Measurements from ENCODE around the gene KISS1.

Gene KISS1

GRCh38 chr1:204199579-204199978 lies 3.3 kb upstream of the KISS1 start:
- Histone ChIP-seq H3K9ac (no peak overlapping the region), H3K27me3 (peaks cover 0 to 7% (median 0%) of the 10 kb centered on the region in 11 experiments; a peak in 1 of 22 replicates), H3K9me3 (replicated peaks in 1 of 11) (no peaks in the 10 kb centered on the region), H3K4me3 (no peak overlapping the region), H3K4me2 (peak overlapping the region in 10 of 11 experiments; percentile 7 to 95 (median 85); a peak in 17 of 22 replicates), H3K4me1 (peaks cover 16 to 59% (median 50%) of the 10 kb centered on the region in 10 experiments), H3K27ac (peak overlapping the region in 5 of 11 experiments; percentile 15 to 48 (median 44); a peak in 6 of 22 replicates), H4K20me1 (no peaks in the 10 kb centered on the region; a peak in 1 of 22 replicates), H3K36me3 (no peaks in the 10 kb centered on the region)
- TF ChIP-seq Cebpa-rat (IDR thresholded peaks at IDR 0.05) = no peak

- no peak for TF ChIP-seq Cebpa-rat (IDR thresholded peaks at IDR 0.05)
- peak overlapping the region in 4 of 11 experiments; percentile 8 to 60 (median 38); a peak in 5 of 22 replicates for H3K9ac ChIP-seq
- peaks cover 24 to 69% (median 60%) of the 10 kb centered on the region in 10 experiments for H3K4me1 ChIP-seq
- no peak overlapping the region for H3K4me3 ChIP-seq
- H3K27ac ChIP-seq = peak overlapping the region in 6 of 11 experiments; percentile 1 to 48 (median 40); a peak in 9 of 22 replicates
- peaks cover 0 to 7% (median 0%) of the 10 kb centered on the region in 11 experiments; a peak in 1 of 22 replicates for H3K27me3 ChIP-seq
- no peaks in the 10 kb centered on the region for H3K36me3 ChIP-seq
- H4K20me1 ChIP-seq = no peaks in the 10 kb centered on the region; a peak in 1 of 22 replicates
- no peaks in the 10 kb centered on the region for H3K9me3 ChIP-seq (replicated peaks in 1 of 11)
- H3K4me2 ChIP-seq = peak overlapping the region; percentile 55 to 95 (median 85)
Observed at GRCh38 chr1:204198348-204199340, 2.4 kb upstream of the KISS1 start.

GRCh38 chr1:204197068-204197467 lies 777 bp upstream of the KISS1 start:
- no peak for TF ChIP-seq Cebpa-rat (IDR thresholded peaks at IDR 0.05)
- H3K4me2 ChIP-seq = peak overlapping the region in 9 of 11 experiments; percentile 81 to 96 (median 91); a peak in 16 of 22 replicates
- no peaks in the 10 kb centered on the region for H3K36me3 ChIP-seq
- peak overlapping the region in 1 of 11 experiments; percentile 50; a peak in 1 of 22 replicates for H3K9ac ChIP-seq
- H3K4me3 ChIP-seq = no peak overlapping the region
- H3K27me3 ChIP-seq = peaks cover 0 to 7% (median 0%) of the 10 kb centered on the region in 11 experiments; a peak in 1 of 22 replicates
- H4K20me1 ChIP-seq = no peaks in the 10 kb centered on the region; a peak in 1 of 22 replicates
- H3K9me3 ChIP-seq (replicated peaks in 1 of 11) = no peaks in the 10 kb centered on the region
- peak overlapping the region in 2 of 11 experiments; percentile 33 to 82; a peak in 1 of 22 replicates for H3K27ac ChIP-seq
- H3K4me1 ChIP-seq = peaks cover 31 to 85% (median 75%) of the 10 kb centered on the region in 10 experiments

GRCh38 chr1:204194771-204195170 lies 1.5 kb downstream of the KISS1 start:
- Histone ChIP-seq H3K4me1 (peaks cover 49 to 99% (median 95%) of the 10 kb centered on the region in 10 experiments), H3K27ac (peak overlapping the region in 8 of 11 experiments; percentile 45 to 87 (median 70); a peak in 15 of 22 replicates), H3K9ac (peak overlapping the region in 8 of 11 experiments; percentile 2 to 71 (median 46); a peak in 12 of 22 replicates), H3K36me3 (no peaks in the 10 kb centered on the region), H4K20me1 (no peaks in the 10 kb centered on the region; a peak in 1 of 22 replicates), H3K4me3 (peak overlapping the region in 5 of 10 experiments; percentile 0 to 20 (median 14); a peak in 4 of 20 replicates), H3K9me3 (replicated peaks in 1 of 11) (no peaks in the 10 kb centered on the region), H3K4me2 (peak overlapping the region; percentile 54 to 96 (median 87)), H3K27me3 (peaks cover 0 to 7% (median 0%) of the 10 kb centered on the region in 11 experiments; a peak in 1 of 22 replicates)
- no peak for TF ChIP-seq Cebpa-rat (IDR thresholded peaks at IDR 0.05)

- peaks cover 0 to 7% (median 0%) of the 10 kb centered on the region in 11 experiments; a peak in 1 of 22 replicates for H3K27me3 ChIP-seq
- peak overlapping the region in 7 of 11 experiments; percentile 45 to 87 (median 82); a peak in 12 of 22 replicates for H3K27ac ChIP-seq
- no peaks in the 10 kb centered on the region for H3K36me3 ChIP-seq
- no peaks in the 10 kb centered on the region for H3K9me3 ChIP-seq (replicated peaks in 1 of 11)
- H3K4me3 ChIP-seq = peak overlapping the region in 2 of 10 experiments; percentile 1 to 14; a peak in 2 of 20 replicates
- H3K9ac ChIP-seq = peak overlapping the region in 6 of 11 experiments; percentile 19 to 71 (median 62); a peak in 8 of 22 replicates
- no peaks in the 10 kb centered on the region; a peak in 1 of 22 replicates for H4K20me1 ChIP-seq
- peak overlapping the region; percentile 54 to 96 (median 87) for H3K4me2 ChIP-seq
- peak in 1 of 11 experiments; percentile 31; a peak in 1 of 22 replicates for TF ChIP-seq Cebpa-rat (IDR thresholded peaks at IDR 0.05)
- H3K4me1 ChIP-seq = peaks cover 52 to 99% (median 95%) of the 10 kb centered on the region in 10 experiments
Observed at GRCh38 chr1:204194080-204194479, 2.2 kb downstream of the KISS1 start.

GRCh38 chr1:204192589-204193352 lies 3.5 kb downstream of the KISS1 start:
- H4K20me1 ChIP-seq = no peaks in the 10 kb centered on the region; a peak in 1 of 22 replicates
- H3K27me3 ChIP-seq = peaks cover 0 to 7% (median 0%) of the 10 kb centered on the region in 11 experiments; a peak in 1 of 22 replicates
- no peak for TF ChIP-seq Cebpa-rat (IDR thresholded peaks at IDR 0.05)
- H3K4me1 ChIP-seq = peaks cover 57 to 99% (median 95%) of the 10 kb centered on the region in 10 experiments
- H3K9me3 ChIP-seq (replicated peaks in 1 of 11) = no peaks in the 10 kb centered on the region
- peak overlapping the region in 4 of 11 experiments; percentile 82 to 87 (median 84); a peak in 8 of 22 replicates for H3K27ac ChIP-seq
- no peaks in the 10 kb centered on the region for H3K36me3 ChIP-seq
- peak overlapping the region in 3 of 11 experiments; percentile 3 to 20 (median 7); a peak in 4 of 22 replicates for H3K9ac ChIP-seq
- H3K4me2 ChIP-seq = peak overlapping the region; percentile 16 to 96 (median 87); a peak in 19 of 22 replicates
- no peak overlapping the region for H3K4me3 ChIP-seq

GRCh38 chr1:204192046-204192445 lies 4.2 kb downstream of the KISS1 start:
- Histone ChIP-seq H3K9ac (peak overlapping the region in 4 of 11 experiments; percentile 15 to 77 (median 40); a peak in 5 of 22 replicates), H3K36me3 (no peaks in the 10 kb centered on the region)

More at GRCh38 chr1:204192046-204192445, 4.2 kb downstream of the KISS1 start:
- Histone ChIP-seq H3K4me2 (peak overlapping the region; percentile 44 to 96 (median 87)), H3K27ac (peak overlapping the region in 7 of 11 experiments; percentile 38 to 90 (median 84); a peak in 13 of 22 replicates), H3K27me3 (peaks cover 0 to 7% (median 0%) of the 10 kb centered on the region in 11 experiments; a peak in 1 of 22 replicates), H3K9me3 (replicated peaks in 1 of 11) (no peaks in the 10 kb centered on the region), H3K4me3 (no peak overlapping the region), H3K4me1 (peaks cover 59 to 99% (median 97%) of the 10 kb centered on the region in 10 experiments), H4K20me1 (no peaks in the 10 kb centered on the region; a peak in 1 of 22 replicates)
- no peak for TF ChIP-seq Cebpa-rat (IDR thresholded peaks at IDR 0.05)
